GM12878 (cell line): ENCODE measurements around the gene DESI2. TPM values are rescaled to one million over a fixed set of nuclear protein-coding genes. Genes with fewer than 3 reads are reported as not detected.

Source experiments
- ATAC-seq: fragments of 200-7000 bp; cut with Tn5 transposase; 3 replicates; pipeline ENCODE4 v1.9.1; 2020; ENCODE audit warnings: mild to moderate bottlenecking, moderate library complexity
- BruUV-seq: library from RNA; stranded (reverse); fragments of 400-500 nt; replicated peaks from 2 replicates; lab custom pipeline; 2021; lab: Mats Ljungman, UMichigan
- CTCF ChIA-PET: fragments of 300-600 bp; sonication (Branson Sonifier 250); formaldehyde crosslinking; extraction: SDS; loops from one replicate; lab custom pipeline; 2021; ENCODE audit warnings: inconsistent platforms; lab: Yijun Ruan, JAX
- POLR2A ChIA-PET: fragments of 350-600 bp; formaldehyde crosslinking; extraction: SDS; loops from one replicate; lab custom pipeline; 2021; ENCODE audit warnings: inconsistent platforms; lab: Charles Lee
- RAD21 ChIA-PET: fragments of 300-600 bp; sonication (Branson Sonifier 250); formaldehyde crosslinking; loops from one replicate; lab custom pipeline; 2023; ENCODE audit warnings: antibody characterized with exemption; ENCODE audit not compliant: unreplicated experiment; lab: Charles Lee
- SMC1A ChIA-PET: fragments of 300-600 bp; sonication (Branson Sonifier 250); formaldehyde crosslinking; loops from one replicate; lab custom pipeline; 2023; ENCODE audit not compliant: unreplicated experiment, uncharacterized antibody; lab: Charles Lee
- DNase-seq: peaks from one replicate; pipeline ENCODE4 v3.0.0-alpha.2; 2011; ENCODE audit warnings: low read depth, low spot score
- FAIRE-seq: peaks from 3 replicates; lab custom pipeline; 2011; peaks lifted over from hg19 to GRCh38; lab: Jason Lieb, UNC
- H2AFZ ChIP-seq: 2 replicates; pipeline ENCODE4 v1.6.0; 2011; ENCODE audit warnings: low read depth, low read length, control low read depth; ENCODE audit not compliant: control insufficient read depth
- H3K27ac ChIP-seq: 2 replicates; pipeline ENCODE4 v1.5.1; 2011; ENCODE audit warnings: control low read depth; ENCODE audit not compliant: control insufficient read depth, insufficient read depth
- H3K27me3 ChIP-seq, 2 experiments: replicated peaks in 1 of 2; 2 replicates each; pipeline versions ENCODE4 v1.6.0 to v1.6.1; 2011; ENCODE audit warnings: low read length in 1 of 2; ENCODE audit not compliant: control insufficient read depth in 2 of 2, insufficient read depth in 2 of 2
- H3K36me3 ChIP-seq, 2 experiments: 2 replicates each; pipeline ENCODE4 v1.5.1; 2011; ENCODE audit warnings: low read length in 1 of 2; ENCODE audit not compliant: control insufficient read depth in 2 of 2, insufficient read depth in 2 of 2
- H3K4me1 ChIP-seq: 2 replicates; pipeline ENCODE4 v1.6.1; 2011; ENCODE audit warnings: mild to moderate bottlenecking, low read length, moderate library complexity, mixed read lengths; ENCODE audit not compliant: control insufficient read depth, insufficient read depth
- H3K4me2 ChIP-seq: 2 replicates; pipeline ENCODE4 v1.6.0; 2011; ENCODE audit warnings: control low read depth; ENCODE audit not compliant: control insufficient read depth, insufficient read depth
- H3K4me3 ChIP-seq: fragments of 200-600 bp; sonication (generic); 2 replicates; pipeline ENCODE4 v1.5.1; 2016
- H3K79me2 ChIP-seq: 2 replicates; pipeline ENCODE4 v1.6.0; 2011; ENCODE audit warnings: low read length; ENCODE audit not compliant: control insufficient read depth, insufficient read depth
- H3K9ac ChIP-seq: 2 replicates; pipeline ENCODE4 v1.8.0; 2011; ENCODE audit warnings: low read length, control low read depth, mixed read lengths; ENCODE audit not compliant: control insufficient read depth, insufficient read depth
- H3K9me3 ChIP-seq: replicated peaks from 3 replicates; pipeline ENCODE4 v1.5.1; 2011; ENCODE audit warnings: mild to moderate bottlenecking, low read length; ENCODE audit not compliant: control insufficient read depth, insufficient read depth
- H4K20me1 ChIP-seq: 2 replicates; pipeline ENCODE4 v1.6.0; 2011; ENCODE audit not compliant: control insufficient read depth, insufficient read depth
- BACH1 ChIP-seq: fragments of 450-650 bp; IDR thresholded peaks from 2 replicates; pipeline ENCODE4 v1.6.1; 2017; ENCODE audit warnings: mild to moderate bottlenecking, borderline replicate concordance
- CBFB ChIP-seq: IDR thresholded peaks from 2 replicates; pipeline ENCODE4 v1.6.1; 2016; ENCODE audit warnings: antibody characterized with exemption, low read depth
- PBX3 ChIP-seq: IDR thresholded peaks from 2 replicates; pipeline ENCODE4 v1.6.1; 2011; ENCODE audit warnings: mild to moderate bottlenecking, low read depth, low read length, moderate library complexity; ENCODE audit not compliant: insufficient replicate concordance
- POU2F2 ChIP-seq: IDR thresholded peaks from 3 replicates; pipeline ENCODE4 v1.6.1; 2011; ENCODE audit warnings: low read depth, mild to moderate bottlenecking, low read length, borderline replicate concordance
- SMAD5 ChIP-seq: IDR thresholded peaks from 2 replicates; pipeline ENCODE4 v1.6.1; 2016; ENCODE audit warnings: antibody characterized with exemption, low read depth
- TARDBP ChIP-seq: IDR thresholded peaks from 2 replicates; pipeline ENCODE4 v1.6.1; 2016; ENCODE audit warnings: borderline replicate concordance
- YBX1 ChIP-seq: fragments of 450-650 bp; IDR thresholded peaks from 2 replicates; pipeline ENCODE4 v1.6.1; 2016; ENCODE audit warnings: antibody characterized with exemption
- WGBS: methylation state at CpG from one replicate; pipeline ENCODE4 v1.1.6; 2016; ENCODE audit warnings: low lambda C conversion rate; ENCODE audit not compliant: insufficient replicate concordance, insufficient coverage; ENCODE audit errors: missing lambda C conversion rate; 5-methylcytosine and 5-hydroxymethylcytosine counted together
- in situ Hi-C: fragments of 300-500 bp; cut with MboI; formaldehyde crosslinking; loops from 9 replicates; pipeline ENCODE4 v1.14.3; 2018; ENCODE audit warnings: mixed read lengths
- intact Hi-C: fragments of 100-400 bp; cut with micrococcal nuclease; formaldehyde crosslinking; loops from one replicate; pipeline ENCODE4 v1.14.2; 2022; ENCODE audit not compliant: unreplicated experiment
- polyA plus RNA-seq, 11 experiments: library from polyadenylated mRNA; depleted of rRNA in 4 of 11; unstranded in 6 of 11; stranded (reverse) in 5 of 11; fragments of >200 nt; fragmentation: Nextera tagmentation in 4 of 11; fragmentation: Illumina TruSeq in 1 of 11; extraction: Ambion mirVana in 4 of 11; extraction: Trizol in 1 of 11; gene quantifications; 1 replicate in 1 of 11; 2 replicates in 10 of 11; pipeline versions ENCODE4 v1.2.1 to v1.2.3, GENCODE V29; 2011 to 2016; ENCODE audit warnings: inconsistent platforms in 2 of 11, missing spikeins in 2 of 11, low read depth in 1 of 11
- total RNA-seq, 4 experiments: library from RNA; depleted of rRNA in 3 of 4; stranded (reverse); fragments of >200 nt in 3 of 4; fragmentation: Illumina TruSeq in 1 of 4; extraction: Trizol in 1 of 4; gene quantifications; 2 replicates each; pipeline versions ENCODE4 v1.2.1 to v1.2.3, GENCODE V29; 2013 to 2021

Gene DESI2
- total and polyA plus RNA-seq, 10 of the 15 experiments (the other 5 are each of a cell fraction or from before 2014, with no cell fraction given): 6.2 to 21.5 (median 17.3) TPM

- TF ChIP-seq PBX3: no peak
- TF ChIP-seq BACH1: no peak
Observed at GRCh38 chr1:244675167-244675566, 22.2 kb downstream of the DESI2 start (continued).

GRCh38 chr1:244678697-244679096 is 25.8 kb downstream of the DESI2 start:
- ATAC-seq (no peak), DNase-seq (no peak), FAIRE-seq (no peak)
- no peaks in the 10 kb centered on the region for H4K20me1 ChIP-seq
- WGBS: 83% methylated on average over 6 of the region's 6 CpGs
- BruUV-seq: no TSS peak
- no peaks in the 10 kb centered on the region for H3K9me3 ChIP-seq
- intact Hi-C loops: no loop called here
- no peak overlapping the region for H3K9ac ChIP-seq
- H3K27me3 ChIP-seq: no peaks in the 10 kb centered on the region
- no peaks in the 10 kb centered on the region for H3K36me3 ChIP-seq
- H3K4me1 ChIP-seq: no peaks in the 10 kb centered on the region
- POLR2A ChIA-PET: interaction anchor here (0.7 kb wide), 1 partner anchor 966 kb away, joined by 3 read pairs; no protein-coding TSS in a partner anchor
- SMC1A ChIA-PET: no interaction called here
- H3K27ac ChIP-seq: no peak overlapping the region
- no peak overlapping the region for H3K4me3 ChIP-seq
- no peaks in the 10 kb centered on the region for H3K79me2 ChIP-seq
- TF ChIP-seq CBFB (no peak), YBX1 (no peak), SMAD5 (no peak), TARDBP (no peak), POU2F2 (no peak)
- TF ChIP-seq, all 136 proteins: peak for 0
- Histone ChIP-seq H2AFZ (no peak overlapping the region), H3K4me2 (no peak overlapping the region)
- RAD21 ChIA-PET: no interaction called here
- CTCF ChIA-PET: no interaction called here
- in situ Hi-C loops: no loop called here
